GM21367 (cell line): ENCODE data around the gene HSPB7.
"Not testable (repeated sequence)": the region's sequence is repeated elsewhere in the genome, so short reads cannot be mapped to it uniquely, and the experiment has no call there.

Experiments
- ATAC-seq: cut with Tn5 transposase; IDR thresholded peaks from one replicate; pipeline ENCODE4 v1.9.1; 2021; ENCODE audit not compliant: unreplicated experiment

The HSPB7 gene

GRCh38 chr1:16023050-16023653 is 5.3 kb upstream of the HSPB7 start:
- ATAC-seq = no peak

- no peak for ATAC-seq
These were observed 4.5 kb upstream of the HSPB7 start for GRCh38 chr1:16022393-16022792.

- ATAC-seq = no peak
These were observed 3.8 kb upstream of the HSPB7 start, which contains the start of gene CLCNKA for GRCh38 chr1:16021681-16022080. Gene CLCNKA, plus strand, starts transcription at chr1:16022036. Its CDS starts 584 bp downstream, at chr1:16022620.

GRCh38 chr1:16020878-16021277 is 3.0 kb upstream of the HSPB7 start:
- not testable (repeated sequence) for ATAC-seq

- ATAC-seq = no peak
These were observed 2.5 kb upstream of the HSPB7 start for GRCh38 chr1:16020325-16020724.

GRCh38 chr1:16019644-16020277 is 1.9 kb upstream of the HSPB7 start:
- no peak for ATAC-seq

GRCh38 chr1:16018749-16019643 is 1.2 kb upstream of the HSPB7 start:
- ATAC-seq = no peak

GRCh38 chr1:16018308-16018707 is 465 bp upstream of the HSPB7 start:
- ATAC-seq = no peak

GRCh38 chr1:16017076-16017460 is 775 bp downstream of the HSPB7 start:
- no peak for ATAC-seq

- ATAC-seq = no peak
These were observed 1.6 kb downstream of the HSPB7 start for GRCh38 chr1:16015960-16016901.

GRCh38 chr1:16015491-16015890 is 2.4 kb downstream of the HSPB7 start:
- no peak for ATAC-seq

GRCh38 chr1:16014509-16015482 is 3.0 kb downstream of the HSPB7 start:
- ATAC-seq = no peak

- no peak for ATAC-seq
These were observed 4.0 kb downstream of the HSPB7 start for GRCh38 chr1:16013908-16014258.

- no peak for ATAC-seq
These were observed 4.5 kb downstream of the HSPB7 start for GRCh38 chr1:16013220-16013907.

- ATAC-seq = no peak
These were observed 5.1 kb downstream of the HSPB7 start for GRCh38 chr1:16012590-16013219.

- no peak for ATAC-seq
These were observed 5.8 kb downstream of the HSPB7 start for GRCh38 chr1:16011936-16012589.

- ATAC-seq = no peak
These were observed 7.0 kb downstream of the HSPB7 start for GRCh38 chr1:16010837-16011236.

- ATAC-seq = no peak
These were observed 8.2 kb downstream of the HSPB7 start for GRCh38 chr1:16009678-16010077.
